ENCODE results near the gene CLEC4A.
"Not testable (repeated sequence)": the region's sequence is repeated elsewhere in the genome, so short reads cannot be mapped to it uniquely, and the experiment has no call there.

CLEC4A gene

DNA sequence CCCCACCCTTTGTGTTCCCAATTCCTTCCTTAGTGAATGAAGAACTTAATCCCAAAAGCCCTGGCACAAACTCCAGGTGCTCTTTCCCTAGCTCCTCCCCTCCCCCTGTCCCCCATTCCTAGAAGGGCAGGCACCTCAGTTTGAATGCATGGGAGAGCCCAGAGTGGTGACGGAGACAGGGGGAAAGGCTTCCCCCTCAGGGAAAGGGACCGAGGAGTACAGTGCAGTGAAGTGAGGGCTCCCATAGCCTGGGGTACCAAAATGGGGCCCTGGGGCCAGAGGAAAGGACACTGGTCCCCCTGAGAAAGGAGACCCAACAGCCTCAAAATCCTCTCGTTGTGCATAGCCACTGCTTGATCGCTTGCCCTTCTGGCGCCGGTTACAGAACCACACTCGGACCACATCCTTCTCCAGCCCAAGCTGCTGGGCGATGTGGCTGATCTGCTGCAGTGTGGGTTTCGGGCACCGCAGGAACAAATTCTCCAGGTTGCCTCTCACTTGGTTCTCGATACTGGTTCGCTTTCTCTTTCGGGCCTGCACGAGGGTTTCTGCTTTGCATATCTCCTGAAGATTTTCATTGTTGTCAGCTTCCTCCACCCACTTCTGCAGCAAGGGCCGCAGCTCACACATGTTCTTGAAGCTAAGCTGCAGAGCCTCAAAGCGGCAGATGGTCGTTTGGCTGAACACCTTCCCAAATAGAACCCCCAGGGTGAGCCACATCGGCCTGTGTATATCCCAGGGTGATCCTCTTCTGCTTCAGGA, 10.4 kb downstream of the CLEC4A start:
- DNase-seq (ENCODE audit: low read depth in 3 of 3) = not testable (repeated sequence)

DNA sequence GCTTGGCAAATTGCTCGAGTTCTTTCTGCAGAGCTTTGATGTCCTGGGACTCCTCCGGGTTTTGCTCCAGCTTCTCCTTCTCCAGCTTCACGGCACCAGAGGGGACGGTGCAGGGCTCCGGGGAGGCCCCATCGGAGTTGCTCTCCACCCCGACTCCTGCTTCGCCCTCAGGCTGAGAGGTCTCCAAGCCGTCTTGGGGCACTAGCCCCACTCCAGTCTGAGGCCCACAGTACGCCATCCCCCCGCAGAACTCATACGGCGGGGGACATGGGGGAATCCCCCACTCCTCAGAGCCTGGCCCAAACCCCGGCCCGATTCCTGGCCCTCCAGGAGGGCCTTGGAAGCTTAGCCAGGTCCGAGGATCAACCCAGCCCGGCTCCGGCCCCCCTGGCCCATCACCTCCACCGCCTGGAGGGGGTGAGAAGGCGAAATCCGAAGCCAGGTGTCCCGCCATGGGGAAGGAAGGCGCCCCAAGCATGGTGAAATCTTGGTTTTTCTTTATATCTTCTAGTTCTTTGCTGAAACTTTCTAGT, 11.0 kb downstream of the CLEC4A start:
- not testable (repeated sequence) for DNase-seq (ENCODE audit: low read depth in 3 of 3)

DNA sequence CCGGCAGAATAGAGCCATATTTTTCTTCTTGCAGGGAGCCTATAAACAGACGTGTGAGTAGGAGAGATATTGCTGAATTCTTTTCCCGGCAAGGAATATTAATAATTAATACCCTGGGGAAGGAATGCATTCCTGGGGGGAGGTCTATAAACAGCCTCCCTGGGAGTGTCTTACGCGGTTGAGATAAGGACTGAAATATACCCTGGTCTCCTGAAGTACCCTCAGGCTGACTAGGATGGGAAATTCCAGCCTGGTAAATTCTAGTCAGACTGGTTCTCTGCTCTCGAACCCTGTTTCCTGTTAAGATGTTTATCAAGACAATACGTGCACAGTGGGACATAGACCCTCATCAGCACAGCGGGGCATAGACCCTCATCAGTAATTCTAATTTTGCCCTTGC, 18.2 kb downstream of the CLEC4A start:
- DNase-seq (ENCODE audit: low read depth in 3 of 3) = not testable (repeated sequence)

DNA sequence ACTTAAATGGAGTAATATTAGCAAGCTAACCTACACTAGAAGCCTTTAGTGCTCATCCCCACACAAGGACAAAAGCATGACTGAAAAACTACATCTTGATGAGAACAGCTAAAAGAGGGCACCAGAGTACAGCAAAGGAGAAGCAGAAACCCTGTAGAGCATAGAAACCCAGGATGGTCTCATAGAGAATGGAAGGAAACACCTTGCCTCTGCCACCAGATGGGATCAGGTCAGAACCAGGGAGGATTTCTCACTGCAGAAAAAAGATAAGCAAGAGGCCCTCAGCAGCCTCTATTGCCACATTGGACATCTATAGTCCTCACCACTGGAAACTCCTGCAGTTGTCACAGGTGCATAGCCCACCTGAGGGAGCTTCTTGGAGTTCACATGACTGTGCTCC, 19.8 kb downstream of the CLEC4A start:
- DNase-seq (ENCODE audit: low read depth in 3 of 3) = no peak

DNA sequence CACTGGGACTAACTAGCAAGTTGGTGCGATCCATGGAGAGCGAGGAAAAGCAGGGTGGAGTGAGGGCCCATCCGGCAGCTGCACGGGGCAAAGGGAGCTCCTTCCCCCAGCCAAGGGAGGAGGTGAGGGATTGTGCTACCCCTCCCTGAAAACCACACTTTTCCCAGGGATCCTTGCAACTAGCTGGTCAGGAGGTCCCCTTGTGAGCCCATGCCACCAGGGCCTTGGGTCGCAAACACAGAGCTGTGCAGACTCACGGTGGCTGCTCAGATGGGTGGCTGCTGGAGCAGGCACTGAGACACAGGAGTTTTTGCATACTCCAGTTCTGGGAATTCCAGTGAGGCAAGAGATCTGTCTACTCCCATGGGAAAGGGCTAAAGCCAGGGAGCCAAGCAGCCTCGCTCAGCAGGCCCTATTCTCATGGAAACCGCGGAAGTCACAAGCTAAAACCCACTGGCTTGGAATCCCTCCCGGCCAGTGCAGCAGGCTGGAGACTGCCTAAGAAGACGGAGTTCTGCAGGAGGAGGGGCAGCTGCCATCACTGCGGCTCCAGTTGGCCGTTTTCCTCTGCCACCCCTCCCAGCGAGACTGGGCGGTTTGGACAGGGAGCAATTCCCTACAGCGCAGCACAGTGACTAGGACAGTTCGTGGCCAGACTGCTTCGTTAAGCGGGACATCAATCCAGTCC, 22.5 kb downstream of the CLEC4A start:
- no peak for DNase-seq (ENCODE audit: low read depth in 3 of 3)

DNA sequence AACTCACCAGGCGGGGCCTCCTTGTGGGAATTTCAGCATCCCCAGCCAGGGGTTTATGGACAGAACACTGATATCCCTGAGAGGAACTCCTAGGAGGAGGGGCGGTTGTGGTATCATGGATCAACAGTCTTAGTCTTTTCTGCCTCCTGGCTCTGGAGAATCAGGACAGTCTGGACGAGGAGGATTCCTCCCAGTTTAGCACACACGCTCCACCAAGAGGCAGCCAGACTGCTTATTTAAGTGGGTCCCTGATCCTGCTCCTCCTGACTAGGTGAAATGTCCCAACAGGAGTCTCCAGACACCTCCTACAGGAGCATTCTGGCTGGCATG, 23.0 kb downstream of the CLEC4A start:
- DNase-seq (ENCODE audit: low read depth in 3 of 3) = no peak

DNA sequence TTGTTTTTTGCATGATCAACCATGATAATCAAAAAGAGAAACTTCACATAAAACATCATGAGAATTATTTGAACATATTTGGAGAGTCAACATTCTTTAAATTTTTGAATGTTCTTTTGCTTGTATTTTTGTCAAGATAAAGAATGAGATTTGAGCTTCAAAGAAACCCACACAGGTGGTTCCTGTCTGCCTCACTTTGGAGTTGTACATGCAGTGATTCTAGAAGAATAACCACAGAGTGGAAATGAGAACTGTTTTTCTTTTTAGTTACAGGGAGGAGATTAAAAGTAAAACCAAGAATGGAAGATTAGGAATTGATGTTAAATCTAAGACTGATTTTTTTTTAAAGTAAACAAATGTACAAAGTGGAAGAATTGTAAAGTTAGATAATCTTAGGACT, 31.1 kb downstream of the CLEC4A start:
- no peak for DNase-seq (ENCODE audit: low read depth in 3 of 3)

DNA sequence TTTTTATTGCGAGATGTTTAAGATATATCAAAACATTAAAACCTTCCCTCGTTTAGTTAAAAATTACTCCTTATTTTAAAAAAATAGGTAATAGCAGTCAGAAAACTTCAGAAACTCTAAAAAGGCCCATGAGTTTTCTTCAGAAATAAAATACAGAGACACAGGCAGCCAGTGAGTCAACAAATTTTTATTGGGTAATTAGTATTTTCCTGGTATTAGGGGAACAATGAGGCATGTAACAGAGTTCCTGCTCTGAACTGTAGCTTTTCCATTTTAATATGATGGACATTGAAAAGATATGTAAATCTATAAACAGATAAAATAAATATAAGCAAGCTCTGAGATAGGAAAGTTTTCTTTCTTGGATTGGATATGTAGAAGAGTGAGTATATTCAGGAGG, 33.0 kb downstream of the CLEC4A start:
- DNase-seq (ENCODE audit: low read depth in 3 of 3) = no peak

DNA sequence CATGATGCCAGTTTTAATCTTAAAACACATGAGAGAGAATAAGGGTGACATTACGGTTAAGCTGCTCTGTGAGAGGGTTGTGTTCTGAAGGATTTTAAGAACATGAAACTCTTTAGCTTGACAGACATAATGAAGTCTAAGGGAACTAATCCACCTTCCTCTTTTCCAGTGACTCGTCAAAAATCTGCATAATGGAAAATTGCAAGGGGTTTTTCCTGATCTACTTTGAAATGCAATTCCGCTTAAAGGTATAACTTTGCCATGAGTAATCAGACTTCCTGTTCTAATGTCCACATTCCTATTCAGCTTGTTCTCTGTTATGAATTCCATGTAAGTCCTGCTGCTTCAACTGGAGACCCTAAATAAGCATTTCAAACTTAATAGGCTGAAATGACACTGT, 33.4 kb downstream of the CLEC4A start, which contains the start of gene ZNF705A:
Gene ZNF705A (plus strand): TSS at position 171 of the 400 bp plus-strand sequence. CDS start 15,611 bp downstream, outside the sequence.
- DNase-seq (ENCODE audit: low read depth in 3 of 3) = no peak

DNA sequence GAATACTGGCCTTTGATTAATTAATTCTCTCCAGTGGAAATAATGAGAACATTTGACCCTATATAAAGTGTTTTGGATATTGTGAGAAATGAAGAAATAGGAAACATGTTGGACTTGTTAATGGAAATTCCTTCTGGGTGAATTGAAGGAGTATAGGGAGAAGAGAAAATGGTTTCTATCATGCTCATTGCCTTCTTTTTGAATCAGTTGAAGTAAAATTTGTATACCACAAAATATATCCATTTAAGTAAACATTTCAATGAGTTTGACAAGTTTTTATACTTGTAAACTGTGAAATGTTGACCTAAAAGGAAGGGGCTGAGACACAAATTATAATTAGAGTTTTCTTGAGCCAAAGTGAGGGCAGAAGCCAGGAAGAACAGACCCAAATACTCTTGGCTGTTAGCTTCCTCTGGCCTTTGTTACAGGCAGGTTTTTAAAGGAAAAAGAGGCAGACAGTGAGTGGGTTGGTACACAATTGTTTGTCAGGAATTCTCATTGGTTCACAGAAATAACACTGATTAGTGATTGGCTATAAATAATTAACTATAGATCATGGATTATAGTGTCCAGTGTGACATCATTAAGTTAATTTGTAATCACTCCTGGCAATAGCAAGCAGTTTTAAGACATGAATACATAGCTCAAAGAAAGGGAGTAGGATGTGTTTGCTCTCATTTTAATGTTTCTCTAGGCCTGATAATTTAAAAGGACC, 34.2 kb downstream of the CLEC4A start:
- no peak for DNase-seq (ENCODE audit: low read depth in 3 of 3)

DNA sequence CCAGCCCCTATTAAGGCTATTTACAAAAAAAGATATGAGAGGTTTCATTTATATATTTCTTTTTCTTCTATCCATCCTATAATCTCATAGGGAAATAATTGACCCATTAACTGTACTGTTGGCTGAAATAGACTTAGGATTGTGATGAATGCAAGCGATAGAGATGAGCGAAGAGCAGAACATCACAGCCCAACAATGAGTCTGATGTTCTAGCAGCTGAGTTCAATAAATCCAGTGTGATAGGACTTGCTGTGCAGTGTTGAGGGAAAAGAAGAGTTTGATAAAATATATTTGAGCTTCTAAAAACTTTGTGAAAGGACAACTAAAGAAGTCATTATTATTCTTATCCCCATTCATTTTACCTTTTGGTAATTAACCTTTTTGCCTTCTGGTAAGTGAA, 49.5 kb downstream of the CLEC4A start:
- not testable (repeated sequence) for DNase-seq (ENCODE audit: low read depth in 3 of 3)

DNA sequence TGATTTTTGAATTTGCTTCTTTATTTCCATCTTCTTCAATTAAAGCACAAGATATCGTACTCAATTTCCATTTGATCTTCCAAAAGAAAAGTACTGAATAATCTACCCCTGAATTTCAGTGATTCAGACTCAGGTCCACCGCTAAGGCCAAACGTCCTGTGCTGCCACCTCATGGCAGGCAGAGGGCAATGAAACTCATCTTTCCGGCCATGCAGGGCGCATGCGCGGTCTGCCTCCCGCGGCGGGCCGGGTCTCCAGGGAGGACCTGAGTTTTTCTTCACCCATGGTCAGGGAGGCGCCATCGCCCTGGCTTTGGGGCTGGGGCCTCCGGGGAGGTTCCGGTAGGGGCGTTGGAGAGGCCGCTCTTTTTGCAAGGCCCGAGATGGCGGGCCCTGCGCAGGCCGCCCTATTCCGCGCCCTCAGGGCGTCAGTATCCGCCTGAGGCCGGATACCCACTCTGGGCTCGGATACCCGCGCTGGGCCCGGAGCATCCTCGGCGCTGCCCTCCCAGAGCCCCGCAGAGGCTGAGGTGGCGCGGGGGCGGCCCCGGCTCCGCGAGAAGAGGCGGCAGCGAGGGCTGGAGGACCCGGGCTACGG, 56.7 kb downstream of the CLEC4A start:
- peak; percentile 17 to 69 (median 46) for DNase-seq (ENCODE audit: low read depth in 3 of 3)

DNA sequence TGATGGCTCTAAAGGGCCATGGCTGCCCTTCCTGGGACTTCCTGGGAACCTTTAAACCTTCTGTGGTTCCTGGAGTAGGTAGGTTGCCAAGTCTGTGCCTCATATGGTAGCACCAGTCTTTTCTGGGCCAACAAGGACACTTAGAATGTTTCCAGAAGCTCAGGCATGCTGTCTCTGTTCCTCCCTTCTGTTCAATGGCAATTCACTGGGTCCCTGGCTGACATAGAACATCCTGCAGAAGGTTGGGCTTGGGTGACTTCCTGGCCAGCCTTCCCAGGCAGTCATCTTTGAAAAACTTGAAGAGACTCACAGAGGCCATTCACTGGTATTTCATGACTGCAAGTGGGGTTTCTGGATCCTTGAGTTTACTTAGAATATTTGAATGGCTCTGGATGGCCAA, 57.9 kb downstream of the CLEC4A start:
- DNase-seq (ENCODE audit: low read depth in 3 of 3) = not testable (repeated sequence)

DNA sequence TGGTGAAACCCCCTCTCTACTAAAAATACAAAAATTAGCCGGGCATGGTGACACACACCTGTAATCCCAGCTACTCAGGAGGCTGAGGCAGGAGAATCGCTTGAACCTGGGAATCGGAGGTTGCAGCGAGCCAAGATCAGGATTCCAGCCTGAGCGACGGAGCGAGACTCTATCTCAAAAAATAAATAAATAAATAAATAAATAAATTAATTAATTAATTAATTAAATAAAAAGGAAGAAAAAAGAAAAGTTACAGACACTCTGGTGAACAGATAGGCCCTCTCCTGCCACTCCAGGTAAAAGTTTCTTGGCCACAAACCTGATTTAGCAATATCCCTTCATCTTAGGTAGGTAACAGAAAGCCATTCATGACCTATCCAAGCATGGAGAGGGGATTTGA, 59.5 kb downstream of the CLEC4A start:
- DNase-seq (ENCODE audit: low read depth in 3 of 3) = not testable (repeated sequence)

DNA sequence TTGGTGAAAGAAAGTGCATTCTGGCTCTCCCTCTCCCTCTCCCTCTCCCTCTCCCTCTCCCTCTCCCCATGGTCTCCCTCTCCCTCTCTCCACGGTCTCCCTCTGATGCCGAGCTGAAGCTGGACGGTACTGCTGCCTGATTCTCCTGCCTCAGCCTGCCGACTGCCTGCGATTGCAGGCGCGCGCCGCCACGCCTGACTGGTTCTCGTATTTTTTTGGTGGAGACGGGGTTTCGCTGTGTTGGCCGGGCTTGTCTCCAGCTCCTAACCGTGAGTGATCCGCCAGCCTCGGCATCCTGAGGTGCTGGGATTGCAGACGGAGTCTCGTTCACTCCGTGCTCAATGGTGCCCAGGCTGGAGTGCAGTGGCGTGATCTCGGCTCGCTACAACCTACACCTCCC, 59.9 kb downstream of the CLEC4A start:
- DNase-seq (ENCODE audit: low read depth in 3 of 3) = not testable (repeated sequence)

DNA sequence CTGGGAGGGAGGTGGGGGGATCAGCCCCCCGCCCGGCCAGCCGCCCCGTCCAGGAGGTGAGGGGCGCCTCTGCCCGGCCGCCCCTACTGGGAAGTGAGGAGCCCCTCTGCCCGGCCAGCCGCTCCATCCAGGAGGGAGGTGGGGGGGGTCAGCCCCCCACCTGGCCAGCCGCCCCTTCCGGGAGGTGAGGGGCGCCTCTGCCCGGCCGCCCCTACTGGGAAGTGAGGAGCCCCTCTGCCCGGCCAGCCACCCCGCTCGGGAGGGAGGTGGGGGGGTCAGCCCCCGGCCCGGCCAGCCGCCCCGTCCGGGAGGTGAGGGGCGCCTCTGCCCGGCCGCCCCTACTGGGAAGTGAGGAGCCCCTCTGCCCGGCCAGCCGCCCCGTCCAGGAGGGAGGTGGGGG, 60.8 kb downstream of the CLEC4A start:
- DNase-seq (ENCODE audit: low read depth in 3 of 3) = not testable (repeated sequence)

DNA sequence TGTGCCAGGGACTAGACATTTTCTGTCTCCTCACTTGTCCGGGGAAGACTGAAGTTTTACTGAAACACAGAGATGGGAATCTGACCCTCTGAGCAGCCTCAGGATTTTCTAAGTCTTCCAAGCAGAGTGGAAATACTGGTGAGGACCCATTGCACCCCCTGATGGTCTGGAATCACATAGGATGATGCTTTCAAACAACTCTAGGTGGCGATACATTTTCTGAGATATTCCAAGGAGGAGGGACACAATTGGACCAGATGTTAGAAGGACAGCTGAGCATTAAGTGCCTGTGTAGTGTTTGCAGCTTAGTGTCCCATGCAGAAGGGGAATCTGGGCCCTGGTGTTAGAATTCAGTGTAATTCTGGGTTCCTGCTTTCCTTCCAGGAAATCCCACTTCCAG, 64.7 kb downstream of the CLEC4A start:
- DNase-seq (ENCODE audit: low read depth in 3 of 3) = not testable (repeated sequence)
